ENCODE data around the gene PLEKHB2. TPM values are rescaled to one million over a fixed set of nuclear protein-coding genes. Genes with fewer than 3 reads are reported as not detected.

The PLEKHB2 gene
- total RNA-seq, 1 donor: 57.0 TPM

Small RNA genes within 50 kb of the gene (small RNA-seq; reads per million reads assigned to genes)
- gene AC009477.1: not detected

Other genes with a start within 250 kb of the PLEKHB2 start
- gene FAM168B, start 11.9 kb upstream of the PLEKHB2 start, total RNA-seq (ENCODE audit: low replicate concordance): 47.8 and 114 TPM in 2 replicates
- gene POTEE, start 104.2 kb downstream of the PLEKHB2 start, total RNA-seq (ENCODE audit: low replicate concordance): not detected in 2 replicates

Measured in fibroblast of the aortic adventitia (primary cell).